BJ (cell line): ENCODE data around the gene ACSF3. TPM values are rescaled to one million over a fixed set of nuclear protein-coding genes. Genes with fewer than 3 reads are reported as not detected.

ENCODE experiments used
- CTCF ChIA-PET: fragments of 350-600 bp; formaldehyde crosslinking; extraction: SDS; loops from one replicate; lab custom pipeline; 2021; ENCODE audit warnings: antibody characterized with exemption, inconsistent platforms; lab: Yijun Ruan, JAX
- POLR2A ChIA-PET: fragments of 300-600 bp; sonication (Branson Sonifier 250); formaldehyde crosslinking; extraction: SDS; loops from one replicate; lab custom pipeline; 2021; ENCODE audit warnings: antibody characterized with exemption; lab: Charles Lee
- DNase-seq: peaks from one replicate; pipeline ENCODE4 v3.0.0-alpha.2; 2011; ENCODE audit warnings: low read depth
- H3K27me3 ChIP-seq: 2 replicates; pipeline ENCODE4 v1.6.0; 2011; ENCODE audit warnings: low read length; ENCODE audit not compliant: control insufficient read depth, insufficient read depth
- H3K36me3 ChIP-seq: 2 replicates; pipeline ENCODE4 v1.5.1; 2011; ENCODE audit warnings: low read length; ENCODE audit not compliant: control insufficient read depth, insufficient read depth
- H3K4me3 ChIP-seq: 2 replicates; pipeline ENCODE4 v1.5.1; 2011; ENCODE audit warnings: low read depth, mild to moderate bottlenecking, control low read depth, low read length
- polyA plus RNA-seq: library from polyadenylated mRNA; depleted of rRNA; stranded (reverse); fragments of >200 nt; gene quantifications from 2 replicates; pipeline ENCODE4 v1.2.3, GENCODE V29; 2011
- TF ChIP-seq, protein P1 (sequence below): IDR thresholded peaks from 2 replicates; pipeline ENCODE4 v1.5.1; 2011; ENCODE audit warnings: low read depth, mild to moderate bottlenecking, control low read depth, inconsistent platforms, low read length, moderate library complexity; ENCODE audit not compliant: insufficient read depth

Gene ACSF3
- polyA plus RNA-seq, 1 experiment, result 12.5 TPM

DNA sequence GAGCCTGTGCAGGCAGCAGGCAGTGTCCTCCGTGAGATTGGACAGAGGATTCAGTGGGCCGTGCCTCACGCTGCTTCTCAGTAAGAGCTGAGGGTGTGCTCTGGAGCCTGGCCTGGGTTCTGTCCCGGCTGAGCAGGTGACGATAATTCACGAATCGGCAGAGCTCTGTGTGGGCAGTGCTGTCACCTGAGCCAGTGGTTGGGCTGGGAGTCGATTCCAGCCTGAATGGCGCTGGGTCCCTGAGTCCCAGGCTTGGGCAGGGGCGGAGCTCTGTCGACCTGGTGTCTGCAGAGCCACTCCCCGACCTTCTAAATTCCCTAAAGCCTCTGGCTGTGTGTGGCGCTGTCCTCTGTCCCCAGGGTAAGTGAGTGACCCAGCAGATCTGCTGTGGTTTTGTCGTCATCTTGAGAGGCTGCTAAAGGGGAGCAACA is 8.4 kb downstream of the ACSF3 start:
- TF ChIP-seq, protein P1, sequence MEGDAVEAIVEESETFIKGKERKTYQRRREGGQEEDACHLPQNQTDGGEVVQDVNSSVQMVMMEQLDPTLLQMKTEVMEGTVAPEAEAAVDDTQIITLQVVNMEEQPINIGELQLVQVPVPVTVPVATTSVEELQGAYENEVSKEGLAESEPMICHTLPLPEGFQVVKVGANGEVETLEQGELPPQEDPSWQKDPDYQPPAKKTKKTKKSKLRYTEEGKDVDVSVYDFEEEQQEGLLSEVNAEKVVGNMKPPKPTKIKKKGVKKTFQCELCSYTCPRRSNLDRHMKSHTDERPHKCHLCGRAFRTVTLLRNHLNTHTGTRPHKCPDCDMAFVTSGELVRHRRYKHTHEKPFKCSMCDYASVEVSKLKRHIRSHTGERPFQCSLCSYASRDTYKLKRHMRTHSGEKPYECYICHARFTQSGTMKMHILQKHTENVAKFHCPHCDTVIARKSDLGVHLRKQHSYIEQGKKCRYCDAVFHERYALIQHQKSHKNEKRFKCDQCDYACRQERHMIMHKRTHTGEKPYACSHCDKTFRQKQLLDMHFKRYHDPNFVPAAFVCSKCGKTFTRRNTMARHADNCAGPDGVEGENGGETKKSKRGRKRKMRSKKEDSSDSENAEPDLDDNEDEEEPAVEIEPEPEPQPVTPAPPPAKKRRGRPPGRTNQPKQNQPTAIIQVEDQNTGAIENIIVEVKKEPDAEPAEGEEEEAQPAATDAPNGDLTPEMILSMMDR, result no peak
- ChIA-PET POLR2A (no interaction called here), CTCF (no interaction called here)
- Histone ChIP-seq H3K27me3 (no peaks in the 10 kb centered on the region), H3K36me3 (peaks cover 32% of the 10 kb centered on the region), H3K4me3 (no peak overlapping the region)
- DNase-seq, result no peak

DNA sequence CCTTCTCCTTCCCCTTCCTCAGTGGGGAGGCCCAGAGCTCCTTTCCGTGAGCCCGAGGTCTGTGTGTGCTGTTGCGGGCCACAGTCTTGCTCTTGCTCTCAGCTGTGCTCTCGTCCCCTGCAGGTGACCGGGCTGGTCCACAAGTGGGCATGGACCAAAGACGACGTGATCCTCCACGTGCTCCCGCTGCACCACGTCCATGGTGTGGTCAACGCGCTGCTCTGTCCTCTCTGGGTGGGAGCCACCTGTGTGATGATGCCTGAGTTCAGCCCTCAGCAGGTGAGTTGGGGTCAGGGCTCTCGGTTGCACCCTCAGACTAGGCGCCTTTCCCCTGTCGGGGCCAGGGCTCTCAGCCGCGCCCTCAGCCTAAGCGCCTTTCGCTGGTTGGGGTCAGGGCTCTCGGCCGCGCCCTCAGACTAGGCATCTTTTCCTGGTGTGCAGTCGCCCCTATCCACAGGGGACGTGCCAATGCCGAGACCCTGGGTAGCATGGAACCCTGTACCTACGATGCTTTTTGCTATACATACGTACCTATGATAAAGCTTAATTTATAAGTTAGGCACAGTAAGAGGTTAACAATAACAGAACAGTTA is 8.9 kb downstream of the ACSF3 start:
- ChIA-PET POLR2A (no interaction called here), CTCF (no interaction called here)
- DNase-seq, result no peak
- Histone ChIP-seq H3K36me3 (peaks cover 33% of the 10 kb centered on the region), H3K4me3 (no peak overlapping the region), H3K27me3 (no peaks in the 10 kb centered on the region)
- TF ChIP-seq, protein P1, result no peak

DNA sequence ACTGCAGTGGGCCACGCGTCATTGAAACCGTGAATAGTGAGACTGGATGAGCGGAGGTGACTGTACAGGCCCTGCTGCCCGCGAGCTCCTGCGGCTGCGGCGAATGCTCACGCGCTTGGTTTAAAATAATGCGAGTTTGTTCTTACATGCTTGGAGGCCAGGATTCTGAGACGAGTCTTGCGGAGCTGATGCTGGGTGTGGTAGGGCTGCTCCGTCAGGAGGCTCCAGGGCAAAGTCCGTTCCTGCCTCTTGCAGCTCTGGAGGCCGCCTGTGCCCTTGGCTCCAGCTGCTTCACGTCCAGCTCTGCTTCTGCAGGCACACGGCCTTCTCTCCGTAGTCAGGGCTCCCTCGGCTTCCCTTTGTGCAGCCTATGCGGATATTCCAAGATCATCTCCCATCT is 9.5 kb downstream of the ACSF3 start:
- Histone ChIP-seq H3K36me3 (peaks cover 33% of the 10 kb centered on the region), H3K4me3 (no peak overlapping the region), H3K27me3 (no peaks in the 10 kb centered on the region)
- CTCF ChIA-PET, result no interaction called here
- POLR2A ChIA-PET, result no interaction called here
- TF ChIP-seq, protein P1, result no peak
- DNase-seq, result no peak

DNA sequence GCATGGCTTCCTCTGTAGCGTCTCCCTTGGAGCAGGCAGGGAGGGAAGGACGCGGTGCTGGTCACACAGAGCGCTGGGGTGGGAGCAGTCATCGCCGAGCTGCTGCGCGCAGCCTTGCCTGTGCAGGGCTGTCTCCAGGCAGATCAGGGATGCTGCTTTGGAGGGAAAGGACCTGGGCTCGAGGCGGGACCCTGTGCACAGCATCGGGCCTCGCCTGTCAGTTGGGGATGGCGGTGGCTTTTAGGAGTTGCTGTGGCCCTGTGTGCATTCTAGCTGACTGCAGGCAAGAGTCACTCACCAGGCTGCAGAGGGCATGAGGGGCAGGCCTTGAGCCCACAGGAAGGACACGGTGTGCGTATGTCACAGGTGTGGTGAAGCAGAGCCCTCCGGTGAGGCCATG is 10.1 kb downstream of the ACSF3 start:
- Histone ChIP-seq H3K36me3 (peaks cover 33% of the 10 kb centered on the region), H3K4me3 (no peak overlapping the region), H3K27me3 (no peaks in the 10 kb centered on the region)
- POLR2A ChIA-PET, result no interaction called here
- TF ChIP-seq, protein P1, result no peak
- DNase-seq, result no peak
- CTCF ChIA-PET, result no interaction called here

DNA sequence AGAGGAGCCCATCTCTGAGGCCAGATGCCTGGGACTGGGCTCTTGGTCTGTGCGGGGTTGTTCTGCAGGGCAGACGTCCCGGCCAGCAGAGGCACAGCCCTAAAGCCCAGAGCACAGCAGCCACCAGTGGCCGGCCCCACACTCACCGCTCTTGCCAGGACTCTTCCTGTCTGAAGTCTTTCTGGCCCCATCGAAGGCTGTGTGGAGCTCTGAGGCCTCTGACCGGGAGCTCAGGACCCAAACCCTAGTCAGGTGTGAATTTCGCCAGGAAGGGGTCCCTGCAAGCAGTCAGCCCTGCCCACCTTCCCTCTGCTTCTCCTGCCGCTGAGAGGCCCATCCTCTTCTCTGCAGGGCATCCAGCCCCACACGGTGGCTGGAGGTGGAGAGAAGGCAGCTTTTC is 10.7 kb downstream of the ACSF3 start:
- H3K36me3 ChIP-seq, result peaks cover 33% of the 10 kb centered on the region
- DNase-seq, result no peak
- TF ChIP-seq, protein P1, result no peak
- H3K4me3 ChIP-seq, result no peak overlapping the region
- ChIA-PET CTCF (no interaction called here), POLR2A (no interaction called here)
- H3K27me3 ChIP-seq, result no peaks in the 10 kb centered on the region
